B cell (primary cell): ENCODE measurements around the gene FXR1.

Source experiments
- CTCF ChIP-seq: fragments of 200-600 bp; IDR thresholded peaks from one replicate; pipeline ENCODE4 v1.8.0; 2022; ENCODE audit warnings: antibody characterized with exemption, mild to moderate bottlenecking
- EZH2 ChIP-seq: IDR thresholded peaks from 2 replicates; pipeline ENCODE4 v1.6.1; 2012; ENCODE audit warnings: borderline replicate concordance, low read depth, mild to moderate bottlenecking, moderate library complexity, low read length; ENCODE audit not compliant: insufficient read depth, poor library complexity, severe bottlenecking

- no peak for TF ChIP-seq CTCF
- no peak for TF ChIP-seq EZH2
Measured at GRCh38 chr3:180898572-180898971, 13.9 kb upstream of the FXR1 start.
